ENCODE results near the gene HARS1.
"Not testable (repeated sequence)": the region's sequence is repeated elsewhere in the genome, so short reads cannot be mapped to it uniquely, and the experiment has no call there.

HARS1 gene

DNA sequence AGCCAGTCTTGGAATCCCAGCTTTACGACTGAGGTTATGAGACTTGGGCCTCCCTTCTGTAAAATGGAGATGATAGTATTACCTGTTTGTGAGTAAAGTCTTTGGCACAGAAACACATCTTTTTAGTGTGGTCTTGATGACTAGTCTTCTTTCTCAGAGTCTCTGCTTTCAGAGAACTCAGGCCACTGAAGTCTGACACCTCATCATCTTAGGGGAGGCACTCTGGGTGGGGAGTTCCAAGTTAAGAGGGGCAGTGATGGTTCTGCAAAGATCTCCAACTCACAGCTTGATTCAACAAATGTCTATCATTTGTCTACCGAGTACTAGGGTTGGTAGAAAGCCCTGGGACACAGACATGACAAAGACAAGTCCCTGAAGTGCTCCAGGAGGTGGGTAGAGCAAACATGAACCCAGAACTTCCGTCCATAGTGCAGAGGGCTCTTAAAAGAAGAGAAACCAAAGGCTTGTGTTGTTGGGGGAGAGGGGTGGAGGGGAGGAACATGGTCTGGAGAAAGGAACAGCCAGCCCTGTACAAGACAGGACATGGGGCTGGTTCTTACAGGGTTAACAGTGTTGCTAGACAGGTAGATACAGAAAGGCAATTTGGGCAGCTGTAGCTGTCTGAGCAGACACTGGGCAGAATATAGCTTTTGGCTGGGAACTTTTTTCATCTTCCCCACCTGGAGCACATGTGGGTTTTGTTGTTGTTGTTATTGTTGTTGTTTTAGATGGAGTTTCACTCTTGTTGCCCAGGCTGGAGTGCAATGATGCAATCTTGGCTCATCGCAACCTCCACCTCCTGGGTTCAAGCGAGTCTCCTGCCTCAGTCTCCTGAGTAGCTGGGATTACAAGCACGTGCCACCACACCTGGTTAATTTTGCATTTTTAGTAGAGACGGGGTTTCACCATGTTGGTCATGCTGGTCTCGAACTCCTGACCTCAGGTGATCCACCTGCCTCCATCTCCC, 55.6 kb downstream of the HARS1 start:
- Histone ChIP-seq H3K9me3 (no peaks in the 10 kb centered on the region), H3K4me1 (peaks cover 7% of the 10 kb centered on the region), H3K4me3 (no peak overlapping the region), H3K27me3 (ENCODE audit: low read depth) (no peaks in the 10 kb centered on the region), H3K36me3 (replicated peaks) (no peaks in the 10 kb centered on the region; the same call in 1 of the 2 replicates)
- no peak for DNase-seq (ENCODE audit: low spot score in 2 of 2)
- in situ Hi-C loops (cut with MboI; ENCODE audit: low sequenced_read_pairs), result no loop called here

DNA sequence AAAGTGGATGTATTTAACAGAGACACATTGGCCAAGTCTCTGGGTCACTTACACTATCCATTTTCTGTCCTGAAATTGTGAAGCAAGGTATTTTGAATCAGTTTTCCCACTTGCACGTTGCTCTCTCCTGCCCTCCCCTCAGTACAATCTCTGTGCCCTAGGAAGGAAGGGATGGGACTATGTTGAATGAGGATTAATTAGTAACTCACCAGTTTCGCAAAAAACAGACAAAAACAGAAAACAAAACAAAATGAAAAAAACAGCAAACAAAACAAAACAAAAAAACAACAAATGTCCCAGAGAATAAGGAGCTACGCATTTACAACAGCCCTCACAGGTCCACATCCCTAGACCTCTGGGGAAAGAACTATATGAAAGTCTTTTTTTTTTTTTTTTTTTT, 57.1 kb downstream of the HARS1 start:
- Histone ChIP-seq H3K9me3 (no peaks in the 10 kb centered on the region), H3K27me3 (ENCODE audit: low read depth) (no peaks in the 10 kb centered on the region), H3K4me1 (peaks cover 4% of the 10 kb centered on the region), H3K36me3 (replicated peaks) (no peaks in the 10 kb centered on the region), H3K4me3 (no peak overlapping the region)
- DNase-seq (ENCODE audit: low spot score in 2 of 2), result no peak
- in situ Hi-C loops (cut with MboI; ENCODE audit: low sequenced_read_pairs), result loop anchor here (5.0 kb wide), 1 partner anchor 72 kb away; the partner anchor contains the start of genes APBB3 and SLC35A4

DNA sequence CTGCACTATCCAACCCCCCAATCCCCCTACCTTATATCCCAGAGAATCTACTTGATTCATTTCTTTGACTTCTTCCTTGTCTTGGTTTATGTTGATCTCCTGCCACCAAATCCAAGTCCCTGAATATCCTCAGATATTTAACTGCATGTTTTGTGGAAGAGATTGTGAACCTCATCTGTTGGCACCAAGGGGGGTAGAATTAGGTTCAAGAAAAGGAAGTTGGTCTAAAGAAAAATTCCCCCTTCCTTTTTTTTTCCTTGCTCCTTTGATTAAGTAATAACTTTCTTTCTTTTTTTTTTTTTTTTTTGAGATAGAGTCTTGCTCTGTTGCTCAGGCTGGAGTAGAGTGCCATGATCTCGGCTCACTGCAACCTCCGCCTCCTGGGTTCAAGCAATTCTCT, 57.7 kb downstream of the HARS1 start:
- in situ Hi-C loops (cut with MboI; ENCODE audit: low sequenced_read_pairs), result loop anchor here (5.0 kb wide), 1 partner anchor 71 kb away; the partner anchor contains the start of genes APBB3 and SLC35A4
- H3K36me3 ChIP-seq (replicated peaks), result no peaks in the 10 kb centered on the region
- H3K4me1 ChIP-seq, result no peaks in the 10 kb centered on the region
- H3K4me3 ChIP-seq, result no peak overlapping the region
- peaks cover 3% of the 10 kb centered on the region for H3K9me3 ChIP-seq
- no peak for DNase-seq (ENCODE audit: low spot score in 2 of 2)
- no peaks in the 10 kb centered on the region for H3K27me3 ChIP-seq (ENCODE audit: low read depth)

DNA sequence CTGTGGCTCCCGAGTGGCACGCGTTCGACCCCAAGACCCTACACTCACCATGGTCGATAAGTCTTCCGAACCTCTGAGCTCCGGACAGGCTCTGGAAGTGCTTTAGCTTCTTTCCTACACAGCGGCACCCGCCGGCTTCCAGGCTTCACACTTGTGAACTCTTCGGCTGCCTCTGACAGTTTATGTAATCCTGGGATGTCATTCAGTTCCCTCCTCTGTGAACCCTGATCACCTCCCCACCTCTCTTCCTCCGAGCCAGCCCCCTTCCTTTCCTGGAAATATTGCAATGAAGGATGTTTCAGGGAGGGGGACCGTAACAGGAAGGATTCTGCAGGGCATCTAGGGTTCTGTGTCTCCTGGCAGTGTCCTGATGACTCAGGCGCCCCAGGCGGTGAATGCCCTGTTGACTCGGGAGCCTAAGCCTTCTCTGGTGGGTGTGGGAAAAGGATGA, 58.1 kb downstream of the HARS1 start, which contains the start of gene CD14:
CD14 (minus strand) TSS at position 155 of the 451 bp plus-strand sequence; CDS start at position 51, 104 bp downstream.
- Histone ChIP-seq H3K36me3 (replicated peaks) (no peaks in the 10 kb centered on the region), H3K4me1 (no peaks in the 10 kb centered on the region), H3K9me3 (peaks cover 6% of the 10 kb centered on the region), H3K4me3 (no peak within 1 kb of the TSS), H3K27me3 (ENCODE audit: low read depth) (no peaks in the 10 kb centered on the region)
- in situ Hi-C loops (cut with MboI; ENCODE audit: low sequenced_read_pairs), result loop anchor here (5.0 kb wide), 1 partner anchor 71 kb away; the partner anchor contains the start of genes APBB3 and SLC35A4
- no peak for DNase-seq (ENCODE audit: low spot score in 2 of 2)

DNA sequence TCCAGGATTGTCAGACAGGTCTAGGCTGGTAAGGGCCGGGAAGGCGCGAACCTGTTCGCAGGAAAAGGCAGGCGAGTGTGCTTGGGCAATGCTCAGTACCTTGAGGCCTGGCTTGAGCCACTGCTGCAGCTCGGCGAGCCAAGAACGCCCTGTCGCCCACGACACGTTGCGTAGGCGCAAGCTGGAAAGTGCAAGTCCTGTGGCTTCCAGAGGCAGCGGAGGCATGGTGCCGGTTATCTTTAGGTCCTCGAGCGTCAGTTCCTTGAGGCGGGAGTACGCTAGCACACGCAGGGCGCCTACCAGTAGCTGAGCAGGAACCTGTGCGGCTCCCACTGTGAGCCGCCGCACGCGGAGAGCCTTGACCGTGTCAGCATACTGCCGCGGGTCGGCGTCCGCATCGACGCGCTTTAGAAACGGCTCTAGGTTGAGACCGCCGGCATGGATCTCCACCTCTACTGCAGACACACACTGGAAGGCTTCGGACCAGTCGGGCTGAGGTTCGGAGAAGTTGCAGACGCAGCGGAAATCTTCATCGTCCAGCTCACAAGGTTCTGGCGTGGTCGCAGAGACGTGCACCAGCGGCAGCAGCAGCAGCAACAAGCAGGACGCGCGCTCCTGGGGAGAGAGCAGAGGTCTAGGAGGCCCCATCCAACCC, 58.7 kb downstream of the HARS1 start:
- peaks cover 8% of the 10 kb centered on the region for H3K9me3 ChIP-seq
- in situ Hi-C loops (cut with MboI; ENCODE audit: low sequenced_read_pairs), result loop anchor here (5.0 kb wide), 1 partner anchor 70 kb away; the partner anchor contains the start of genes APBB3 and SLC35A4
- no peaks in the 10 kb centered on the region for H3K27me3 ChIP-seq (ENCODE audit: low read depth)
- no peaks in the 10 kb centered on the region for H3K4me1 ChIP-seq
- DNase-seq (ENCODE audit: low spot score in 2 of 2), result no peak
- no peaks in the 10 kb centered on the region for H3K36me3 ChIP-seq (replicated peaks)
- no peak overlapping the region for H3K4me3 ChIP-seq

DNA sequence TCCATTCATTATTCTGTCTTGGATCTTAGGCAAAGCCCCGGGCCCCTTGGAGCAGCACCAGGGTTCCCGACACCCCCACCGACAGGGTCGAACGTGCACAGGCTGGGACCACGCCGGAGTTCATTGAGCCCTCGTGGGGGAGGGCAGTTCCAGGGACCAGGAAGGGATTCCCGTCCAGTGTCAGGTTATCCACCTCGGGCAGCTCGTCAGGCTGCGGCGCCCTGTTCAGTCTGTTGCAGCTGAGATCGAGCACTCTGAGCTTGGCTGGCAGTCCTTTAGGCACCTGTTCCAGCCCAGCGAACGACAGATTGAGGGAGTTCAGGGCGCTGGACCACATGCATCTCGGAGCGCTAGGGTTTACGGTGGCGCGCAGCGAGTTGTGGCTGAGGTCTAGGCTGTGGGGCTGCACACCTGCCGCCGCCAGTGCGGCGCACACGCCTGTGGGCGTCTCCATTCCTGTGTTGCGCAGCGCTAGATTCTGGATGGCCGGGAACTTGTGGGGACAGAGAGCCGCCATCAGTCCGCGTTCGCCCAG, 59.3 kb downstream of the HARS1 start:
- Histone ChIP-seq H3K27me3 (ENCODE audit: low read depth) (no peaks in the 10 kb centered on the region), H3K36me3 (replicated peaks) (no peaks in the 10 kb centered on the region), H3K4me1 (no peaks in the 10 kb centered on the region), H3K4me3 (no peak overlapping the region), H3K9me3 (peaks cover 10% of the 10 kb centered on the region)
- no peak for DNase-seq (ENCODE audit: low spot score in 2 of 2)
- in situ Hi-C loops (cut with MboI; ENCODE audit: low sequenced_read_pairs), result loop anchor here (5.0 kb wide), 1 partner anchor 70 kb away; the partner anchor contains the start of genes APBB3 and SLC35A4

DNA sequence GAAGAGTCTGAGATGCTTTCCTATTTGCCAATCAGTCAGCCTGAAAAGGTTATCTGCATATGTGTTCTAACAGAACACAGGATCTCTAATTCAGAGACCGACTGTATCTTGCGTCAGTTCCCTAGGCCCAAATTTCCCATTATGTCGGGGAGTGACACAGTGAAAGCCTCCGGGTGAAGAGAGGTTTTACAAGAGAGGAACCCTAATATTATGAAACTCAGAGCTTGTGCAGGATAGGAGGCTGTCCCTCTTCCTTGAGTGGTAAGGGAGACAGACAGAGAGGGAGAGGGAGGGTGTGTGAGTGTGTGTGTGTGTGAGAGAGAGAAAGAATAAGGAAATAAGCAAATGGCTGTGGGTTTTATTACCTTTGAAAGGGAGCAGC, 60.1 kb downstream of the HARS1 start:
- Histone ChIP-seq H3K4me3 (no peak overlapping the region), H3K27me3 (ENCODE audit: low read depth) (no peaks in the 10 kb centered on the region), H3K4me1 (no peaks in the 10 kb centered on the region), H3K9me3 (peaks cover 10% of the 10 kb centered on the region), H3K36me3 (replicated peaks) (no peaks in the 10 kb centered on the region)
- DNase-seq (ENCODE audit: low spot score in 2 of 2), result no peak
- in situ Hi-C loops (cut with MboI; ENCODE audit: low sequenced_read_pairs), result loop anchor here (5.0 kb wide), 1 partner anchor 69 kb away; the partner anchor contains the start of genes APBB3 and SLC35A4

DNA sequence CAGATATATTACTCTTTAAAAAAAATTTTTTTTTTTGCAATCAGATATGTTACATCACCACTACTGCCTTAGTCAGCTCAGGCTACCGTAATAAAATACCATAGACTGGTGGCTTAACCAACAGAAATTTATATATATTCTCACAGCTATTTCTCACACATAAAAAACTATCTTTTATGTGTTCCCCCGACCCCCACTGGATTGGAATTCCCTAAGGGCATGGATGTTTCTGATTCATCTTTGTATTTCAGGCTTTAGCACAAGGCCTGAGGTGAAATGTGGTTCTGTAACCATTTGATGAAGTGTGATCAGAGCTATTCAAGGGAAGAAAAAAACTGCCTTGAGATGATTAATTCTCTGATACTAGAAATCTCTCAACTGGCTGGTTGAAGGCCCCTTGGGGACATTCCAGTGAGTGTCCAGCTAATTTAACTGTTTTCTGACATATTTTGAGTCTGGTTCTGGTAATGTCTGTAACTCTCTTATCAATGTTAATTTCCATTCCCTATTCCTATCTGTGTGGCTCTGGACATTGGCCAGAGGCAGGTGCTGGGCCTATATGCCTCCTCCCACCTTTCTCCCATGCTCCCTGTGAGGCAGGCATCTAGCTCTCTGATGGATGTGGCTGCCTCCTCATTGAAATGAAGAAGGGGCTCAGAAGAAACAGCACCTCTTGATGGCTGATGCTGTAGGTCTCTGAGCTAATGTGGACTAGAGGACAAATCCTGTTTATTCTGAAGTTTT, 60.7 kb downstream of the HARS1 start:
- in situ Hi-C loops (cut with MboI; ENCODE audit: low sequenced_read_pairs), result loop anchor here (5.0 kb wide), 1 partner anchor 68 kb away; the partner anchor contains the start of genes APBB3 and SLC35A4
- no peaks in the 10 kb centered on the region for H3K4me1 ChIP-seq
- no peak for DNase-seq (ENCODE audit: low spot score in 2 of 2)
- no peak overlapping the region for H3K4me3 ChIP-seq
- H3K36me3 ChIP-seq (replicated peaks), result no peaks in the 10 kb centered on the region
- H3K9me3 ChIP-seq, result peaks cover 10% of the 10 kb centered on the region
- H3K27me3 ChIP-seq (ENCODE audit: low read depth), result no peaks in the 10 kb centered on the region

DNA sequence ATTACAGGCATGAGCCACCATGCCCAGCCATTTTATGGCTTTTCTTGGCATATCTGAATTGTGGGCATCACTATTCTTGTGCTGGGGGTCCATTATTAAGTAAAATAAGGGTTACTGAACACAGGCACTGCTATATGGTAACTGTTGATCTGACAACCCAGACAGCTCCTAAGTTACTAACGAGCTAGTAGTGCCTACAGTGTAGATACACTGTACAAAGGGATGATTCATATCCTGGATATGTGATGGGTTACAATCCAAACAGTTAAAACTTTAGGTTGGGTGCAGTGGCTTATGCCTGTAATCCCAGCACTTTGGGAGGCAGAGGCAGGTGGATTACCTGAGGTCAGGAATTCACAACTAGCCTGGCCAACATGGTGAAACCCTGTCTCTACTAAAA, 62.5 kb downstream of the HARS1 start:
- no peaks in the 10 kb centered on the region for H3K4me1 ChIP-seq
- no peak for DNase-seq (ENCODE audit: low spot score in 2 of 2)
- no peaks in the 10 kb centered on the region for H3K27me3 ChIP-seq (ENCODE audit: low read depth)
- no peaks in the 10 kb centered on the region for H3K36me3 ChIP-seq (replicated peaks)
- in situ Hi-C loops (cut with MboI; ENCODE audit: low sequenced_read_pairs), result no loop called here
- H3K4me3 ChIP-seq, result no peak overlapping the region
- peaks cover 10% of the 10 kb centered on the region for H3K9me3 ChIP-seq

DNA sequence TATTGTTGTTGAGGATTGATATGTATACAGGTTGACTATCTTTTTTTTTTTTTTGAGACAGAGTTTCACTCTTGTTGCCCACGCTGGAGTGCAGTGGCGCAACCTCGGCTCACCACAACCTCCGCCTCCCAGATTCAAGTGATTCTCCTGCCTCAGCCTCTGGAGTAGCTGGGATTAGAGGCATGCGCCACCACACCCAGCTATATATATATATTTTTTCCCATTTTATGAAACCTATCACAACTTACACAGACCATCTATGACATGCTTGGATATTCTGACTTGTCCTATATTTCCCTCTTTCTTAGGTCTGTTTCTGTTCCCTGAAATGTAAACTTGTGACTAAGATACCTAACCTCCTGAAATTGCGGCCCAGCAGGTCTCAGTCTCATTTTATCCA, 63.2 kb downstream of the HARS1 start:
- no peaks in the 10 kb centered on the region for H3K27me3 ChIP-seq (ENCODE audit: low read depth)
- no peak for DNase-seq (ENCODE audit: low spot score in 2 of 2)
- peaks cover 10% of the 10 kb centered on the region for H3K9me3 ChIP-seq
- in situ Hi-C loops (cut with MboI; ENCODE audit: low sequenced_read_pairs), result no loop called here
- H3K4me1 ChIP-seq, result no peaks in the 10 kb centered on the region
- no peak overlapping the region for H3K4me3 ChIP-seq
- H3K36me3 ChIP-seq (replicated peaks), result no peaks in the 10 kb centered on the region

DNA sequence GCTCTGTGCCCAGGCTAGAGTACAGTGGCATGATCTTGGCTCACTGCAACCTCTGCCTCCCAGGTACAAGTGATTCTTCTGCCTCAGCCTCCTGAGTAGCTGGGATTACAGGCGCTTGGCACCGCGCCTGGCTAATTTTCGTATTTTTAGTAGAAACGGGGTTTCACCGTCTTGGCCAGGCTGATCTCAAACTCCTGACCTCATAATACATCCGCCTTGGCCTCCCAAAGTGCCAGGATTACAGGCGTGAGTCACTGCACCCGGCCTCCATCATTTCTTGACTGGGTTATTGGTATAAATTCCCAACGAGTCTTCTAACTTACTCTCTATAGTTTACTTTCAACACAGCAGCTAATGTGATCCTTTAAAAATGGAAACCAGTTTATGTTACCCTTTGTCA, 66.3 kb downstream of the HARS1 start:
- H3K4me1 ChIP-seq; H3K36me3 ChIP-seq (replicated peaks); H3K4me3 ChIP-seq; H3K27me3 ChIP-seq (ENCODE audit: low read depth); DNase-seq (ENCODE audit: low spot score in 2 of 2); in situ Hi-C loops (cut with MboI; ENCODE audit: low sequenced_read_pairs): not testable (repeated sequence)
- H3K9me3 ChIP-seq, result peaks cover 10% of the 10 kb centered on the region

Data from HAP-1 (cell line).